GM10248 (cell line): ENCODE measurements around the gene BRSK2.

Experiments used
- CTCF ChIA-PET: fragments of 300-600 bp; sonication (Branson Sonifier 250); formaldehyde crosslinking; extraction: SDS; loops from one replicate; lab custom pipeline; 2021; ENCODE audit warnings: antibody characterized with exemption; lab: Yijun Ruan, JAX
- POLR2A ChIA-PET: fragments of 350-650 bp; sonication (Branson Sonifier 250); formaldehyde crosslinking; extraction: SDS; loops from one replicate; lab custom pipeline; 2020; ENCODE audit warnings: antibody characterized with exemption; lab: Yijun Ruan, JAX
- DNase-seq: peaks from one replicate; pipeline ENCODE4 v3.0.0; 2012; ENCODE audit errors: extremely low spot score
- TF ChIP-seq, protein P1 (sequence below): IDR thresholded peaks from 2 replicates; pipeline ENCODE4 v1.5.1; 2012; ENCODE audit warnings: mild to moderate bottlenecking, low read depth; ENCODE audit errors: extremely low read depth, missing control alignments, control extremely low read depth

Gene BRSK2

DNA sequence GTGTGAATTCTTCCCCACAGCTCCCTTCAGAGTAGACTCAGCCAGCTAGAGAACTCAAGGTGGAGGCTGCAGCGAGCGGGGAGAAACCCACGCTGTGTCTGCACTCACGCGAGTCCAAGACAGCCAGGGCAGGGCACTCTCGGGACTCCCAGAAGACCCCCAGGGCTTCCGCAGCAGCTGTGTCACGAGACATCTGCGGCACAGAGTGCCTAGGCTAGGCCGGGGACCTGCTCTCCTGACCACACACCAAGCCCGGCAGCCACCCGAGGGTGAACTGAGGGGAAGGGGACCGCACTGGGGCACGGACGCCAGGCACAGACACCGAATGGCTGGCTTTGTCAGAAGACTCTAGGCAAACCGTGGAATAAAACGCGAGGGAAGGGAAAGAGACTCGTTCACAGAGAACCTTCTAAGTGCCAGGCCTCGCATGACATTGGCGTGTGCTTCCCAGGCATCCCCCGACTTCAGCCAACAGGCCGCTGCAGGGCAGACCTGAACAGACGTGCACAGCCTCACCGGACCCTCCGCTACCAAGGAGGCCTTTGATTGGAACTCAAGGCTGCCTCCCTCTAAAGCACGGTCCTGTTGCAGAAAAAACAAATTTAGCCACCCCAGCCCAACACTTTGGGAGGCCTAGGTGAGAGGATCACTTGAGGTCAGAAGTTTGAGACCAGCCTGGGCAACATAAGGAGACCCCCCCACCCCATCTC, 115.0 kb downstream of the BRSK2 start:
- no peak for DNase-seq
- POLR2A ChIA-PET = no interaction called here
- CTCF ChIA-PET = interaction anchor here (1.0 to 1.1 kb wide), 2 partner anchors 10 to 11 kb away, joined by 4 to 6 read pairs; no protein-coding TSS in a partner anchor
- TF ChIP-seq, protein P1, sequence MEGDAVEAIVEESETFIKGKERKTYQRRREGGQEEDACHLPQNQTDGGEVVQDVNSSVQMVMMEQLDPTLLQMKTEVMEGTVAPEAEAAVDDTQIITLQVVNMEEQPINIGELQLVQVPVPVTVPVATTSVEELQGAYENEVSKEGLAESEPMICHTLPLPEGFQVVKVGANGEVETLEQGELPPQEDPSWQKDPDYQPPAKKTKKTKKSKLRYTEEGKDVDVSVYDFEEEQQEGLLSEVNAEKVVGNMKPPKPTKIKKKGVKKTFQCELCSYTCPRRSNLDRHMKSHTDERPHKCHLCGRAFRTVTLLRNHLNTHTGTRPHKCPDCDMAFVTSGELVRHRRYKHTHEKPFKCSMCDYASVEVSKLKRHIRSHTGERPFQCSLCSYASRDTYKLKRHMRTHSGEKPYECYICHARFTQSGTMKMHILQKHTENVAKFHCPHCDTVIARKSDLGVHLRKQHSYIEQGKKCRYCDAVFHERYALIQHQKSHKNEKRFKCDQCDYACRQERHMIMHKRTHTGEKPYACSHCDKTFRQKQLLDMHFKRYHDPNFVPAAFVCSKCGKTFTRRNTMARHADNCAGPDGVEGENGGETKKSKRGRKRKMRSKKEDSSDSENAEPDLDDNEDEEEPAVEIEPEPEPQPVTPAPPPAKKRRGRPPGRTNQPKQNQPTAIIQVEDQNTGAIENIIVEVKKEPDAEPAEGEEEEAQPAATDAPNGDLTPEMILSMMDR = no peak

DNA sequence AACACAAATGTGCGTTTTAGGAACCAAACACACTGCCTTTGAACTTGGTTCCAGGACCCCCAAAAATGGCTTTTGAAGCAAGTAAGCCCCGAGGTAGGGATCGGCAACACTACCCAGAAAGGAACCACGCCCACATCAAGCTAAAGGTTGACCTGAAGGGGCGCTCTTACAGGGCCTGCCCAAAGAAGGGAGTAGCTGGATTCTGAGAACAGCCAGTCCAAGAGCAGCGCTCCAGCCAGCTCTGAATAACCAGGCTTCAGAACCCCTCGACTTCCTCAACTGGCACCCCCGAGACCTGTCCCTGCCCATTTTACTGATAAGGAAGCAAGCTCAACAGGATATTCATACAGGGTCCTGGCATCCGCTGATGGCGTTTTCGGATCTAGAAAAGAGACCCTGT, 115.7 kb downstream of the BRSK2 start:
- TF ChIP-seq, protein P1 = no peak
- ChIA-PET POLR2A (no interaction called here), CTCF (interaction anchor here (1.1 kb wide), 1 partner anchor 11 kb away, joined by 4 read pairs; no protein-coding TSS in a partner anchor)
- DNase-seq = no peak

DNA sequence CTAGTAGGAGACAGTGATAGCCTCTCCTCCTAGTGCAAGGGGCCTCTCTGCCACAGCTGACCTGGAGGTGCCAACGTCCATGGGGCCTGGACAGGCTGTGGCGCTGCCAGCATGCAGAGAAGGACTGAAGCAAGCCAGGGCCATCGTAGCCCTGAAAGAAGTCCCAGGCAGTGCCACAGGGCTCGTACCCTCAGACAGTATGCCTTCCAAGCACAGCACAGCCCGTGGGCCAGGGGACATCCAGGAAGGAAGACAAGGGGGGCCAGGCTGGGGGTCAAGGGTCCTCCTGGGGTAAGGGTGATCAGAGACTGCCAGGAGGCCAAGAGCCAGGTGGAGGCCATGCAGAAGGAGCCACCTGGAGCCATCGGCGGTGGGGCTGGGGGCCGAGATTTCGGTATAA, 117.2 kb downstream of the BRSK2 start:
- ChIA-PET CTCF (interaction anchor here (1.4 kb wide), 1 partner anchor 9 kb away, joined by 3 read pairs; no protein-coding TSS in a partner anchor), POLR2A (no interaction called here)
- TF ChIP-seq, protein P1 = no peak
- DNase-seq = no peak

DNA sequence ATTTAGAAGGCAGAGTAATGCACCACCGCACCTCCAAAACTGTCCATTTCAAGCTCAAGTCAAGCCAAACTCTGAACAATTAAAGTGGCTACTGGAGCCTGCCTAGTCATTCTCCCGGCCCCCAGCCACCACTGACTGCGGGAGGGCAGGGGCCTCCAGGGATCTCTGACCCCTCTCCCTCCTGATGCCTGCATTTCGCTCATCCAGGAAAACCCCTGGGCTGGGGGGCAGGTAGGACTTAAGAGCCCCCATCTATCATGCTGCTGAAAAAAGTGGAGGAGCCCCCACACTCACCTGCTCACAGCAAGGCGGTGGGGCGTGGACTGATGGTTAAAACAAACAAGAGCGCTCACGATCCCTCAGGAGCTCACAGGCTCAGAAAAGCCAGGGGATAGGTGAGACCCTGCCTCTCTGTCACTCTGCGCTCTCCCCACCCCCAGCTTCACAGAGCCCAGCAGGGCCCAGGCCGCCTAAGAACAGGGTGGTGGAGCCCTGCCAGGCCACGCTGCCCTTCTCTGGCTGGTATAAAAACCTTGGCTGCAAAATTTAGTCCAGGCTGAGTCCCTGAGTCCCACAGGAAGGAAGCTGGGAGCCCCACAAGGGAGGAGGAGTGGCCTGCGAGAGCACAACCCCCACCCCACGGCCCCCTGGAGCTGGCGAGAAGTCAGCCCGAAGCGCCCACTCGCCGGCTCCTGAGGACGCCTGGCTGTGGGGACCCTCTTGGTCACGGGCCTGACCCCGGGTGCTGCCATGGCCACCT, 117.8 kb downstream of the BRSK2 start:
- CTCF ChIA-PET = interaction anchor here (1.4 kb wide), 1 partner anchor 9 kb away, joined by 3 read pairs; no protein-coding TSS in a partner anchor
- POLR2A ChIA-PET = no interaction called here
- no peak for DNase-seq
- TF ChIP-seq, protein P1 = no peak

DNA sequence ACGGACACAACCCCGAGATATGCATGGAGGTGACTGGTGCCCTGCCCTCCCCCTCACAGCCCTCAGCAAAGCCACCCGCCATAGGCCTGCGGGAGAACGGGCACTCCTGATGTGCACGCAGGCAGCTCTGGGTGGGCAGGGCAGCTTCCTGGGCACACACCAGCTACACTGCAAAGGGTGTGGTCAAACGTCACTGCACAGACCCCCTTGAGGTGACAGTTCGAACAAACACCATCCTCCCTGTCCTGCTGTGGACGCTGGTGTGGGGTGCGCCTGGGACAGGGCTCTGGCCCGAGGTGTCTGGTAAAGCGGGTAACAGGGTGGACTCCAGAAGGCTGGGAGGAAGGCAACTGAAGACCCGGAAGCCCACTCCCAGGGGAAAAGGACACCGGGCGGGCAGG, 118.8 kb downstream of the BRSK2 start:
- DNase-seq = no peak
- ChIA-PET POLR2A (no interaction called here), CTCF (no interaction called here)
- TF ChIP-seq, protein P1 = no peak

DNA sequence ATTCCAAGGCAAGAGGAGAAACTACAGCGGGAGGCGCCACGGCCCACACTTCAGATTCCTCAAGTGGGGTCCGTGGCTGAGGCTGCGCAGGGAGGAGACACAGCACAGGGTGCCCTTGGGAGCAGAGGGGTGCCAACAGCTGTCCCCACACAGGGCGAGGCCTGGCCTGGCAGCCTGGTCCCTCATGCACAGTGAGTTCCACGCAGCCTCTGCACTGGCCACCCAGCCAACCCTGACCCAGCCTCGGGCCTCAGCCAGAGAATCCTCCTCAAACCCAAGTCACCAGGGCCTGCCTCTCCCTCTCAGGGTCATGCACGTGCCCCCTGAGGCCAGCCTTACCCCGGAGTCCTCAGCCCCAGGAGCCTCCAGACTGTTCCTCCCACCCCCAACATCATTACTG, 119.3 kb downstream of the BRSK2 start:
- DNase-seq = no peak
- POLR2A ChIA-PET = no interaction called here
- TF ChIP-seq, protein P1 = no peak
- CTCF ChIA-PET = no interaction called here
